Upper lobe of left lung (tissue), 4 donors: ENCODE measurements around the gene FURIN.

ENCODE experiments used
- EP300 ChIP-seq, 4 donors: sonication (generic); formaldehyde crosslinking; IDR thresholded peaks; one replicate each; pipeline ENCODE4 v1.5.1; 2017; ENCODE audit warnings: antibody characterized with exemption in 4 of 4, control low read depth in 2 of 4
- POLR2A ChIP-seq, 4 donors: fragments of 450-650 bp; IDR thresholded peaks; one replicate each; pipeline ENCODE4 v1.5.1; 2016 to 2017; ENCODE audit warnings: antibody characterized with exemption in 4 of 4, mild to moderate bottlenecking in 2 of 4
- POLR2AphosphoS5 ChIP-seq, 2 donors: sonication (generic); formaldehyde crosslinking; IDR thresholded peaks; one replicate each; pipeline ENCODE4 v1.5.1; 2017; ENCODE audit warnings: antibody characterized with exemption in 2 of 2
- TF ChIP-seq, protein P1 (sequence below), 6 experiments: fragments of 450-650 bp in 4 of 6; fragments of 200-600 bp in 2 of 6; sonication (generic) in 2 of 6; IDR thresholded peaks; one replicate each; pipeline ENCODE4 v1.5.1; 2016 to 2019; ENCODE audit warnings: antibody characterized with exemption in 6 of 6

DNA sequence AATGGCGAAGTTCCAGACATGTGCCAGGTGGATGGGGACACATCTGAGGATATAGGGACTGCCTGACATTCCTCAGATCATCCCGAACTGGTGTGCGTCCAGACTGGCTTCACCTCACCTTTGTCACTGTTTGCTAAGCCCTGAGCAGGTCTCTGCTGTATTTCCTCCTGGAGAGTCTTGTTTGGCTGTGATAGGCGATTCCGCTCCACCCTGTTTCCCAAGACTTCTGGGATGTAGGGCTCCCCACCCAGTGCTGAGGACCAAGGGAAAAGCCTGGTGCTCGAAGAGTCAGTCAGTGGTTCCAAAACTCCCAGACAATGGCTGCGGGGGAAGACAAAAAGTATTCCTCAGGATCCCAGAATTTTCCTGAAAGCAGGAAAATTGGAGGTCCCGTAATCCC is 11.1 kb upstream of the FURIN start:
- TF ChIP-seq, protein P1, sequence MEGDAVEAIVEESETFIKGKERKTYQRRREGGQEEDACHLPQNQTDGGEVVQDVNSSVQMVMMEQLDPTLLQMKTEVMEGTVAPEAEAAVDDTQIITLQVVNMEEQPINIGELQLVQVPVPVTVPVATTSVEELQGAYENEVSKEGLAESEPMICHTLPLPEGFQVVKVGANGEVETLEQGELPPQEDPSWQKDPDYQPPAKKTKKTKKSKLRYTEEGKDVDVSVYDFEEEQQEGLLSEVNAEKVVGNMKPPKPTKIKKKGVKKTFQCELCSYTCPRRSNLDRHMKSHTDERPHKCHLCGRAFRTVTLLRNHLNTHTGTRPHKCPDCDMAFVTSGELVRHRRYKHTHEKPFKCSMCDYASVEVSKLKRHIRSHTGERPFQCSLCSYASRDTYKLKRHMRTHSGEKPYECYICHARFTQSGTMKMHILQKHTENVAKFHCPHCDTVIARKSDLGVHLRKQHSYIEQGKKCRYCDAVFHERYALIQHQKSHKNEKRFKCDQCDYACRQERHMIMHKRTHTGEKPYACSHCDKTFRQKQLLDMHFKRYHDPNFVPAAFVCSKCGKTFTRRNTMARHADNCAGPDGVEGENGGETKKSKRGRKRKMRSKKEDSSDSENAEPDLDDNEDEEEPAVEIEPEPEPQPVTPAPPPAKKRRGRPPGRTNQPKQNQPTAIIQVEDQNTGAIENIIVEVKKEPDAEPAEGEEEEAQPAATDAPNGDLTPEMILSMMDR (IDR thresholded peaks at IDR 0.05): no peak
- TF ChIP-seq POLR2A (IDR thresholded peaks at IDR 0.05) (no peak), POLR2AphosphoS5 (IDR thresholded peaks at IDR 0.05) (no peak), EP300 (IDR thresholded peaks at IDR 0.05) (no peak)
